PFSK-1 (cell line): Measurements from ENCODE around the gene SLC43A1.

Source experiments
- FOXP2 ChIP-seq: optimal IDR thresholded peaks from 2 replicates; pipeline ENCODE3; 2011; ENCODE audit warnings: borderline replicate concordance, control low read depth, inconsistent platforms; ENCODE audit not compliant: insufficient read depth; ENCODE audit errors: extremely low read length, extremely low read depth
- POLR2AphosphoS5 ChIP-seq: IDR thresholded peaks from 2 replicates; pipeline ENCODE4 v1.6.1; 2012; ENCODE audit warnings: low read depth, mild to moderate bottlenecking, control low read depth, low read length, moderate library complexity
- REST ChIP-seq, 2 experiments: IDR thresholded peaks; 2 replicates each; pipeline versions ENCODE4 v1.6.1 to v1.8.0; 2011 to 2012; ENCODE audit warnings: low read depth in 2 of 2, low read length in 2 of 2, control low read depth in 1 of 2, inconsistent platforms in 1 of 2, mild to moderate bottlenecking in 1 of 2, moderate library complexity in 1 of 2; ENCODE audit not compliant: insufficient read depth in 1 of 2
- SIN3A ChIP-seq: IDR thresholded peaks from 2 replicates; pipeline ENCODE4 v1.6.1; 2012; ENCODE audit warnings: mild to moderate bottlenecking, low read length, moderate library complexity, borderline replicate concordance; ENCODE audit not compliant: insufficient read depth
- TAF1 ChIP-seq: IDR thresholded peaks from 2 replicates; pipeline ENCODE4 v1.6.1; 2012; ENCODE audit warnings: low read length, control low read depth, borderline replicate concordance; ENCODE audit not compliant: insufficient read depth

SLC43A1 gene

GRCh38 chr11:57541169-57541568, 25.7 kb upstream of the SLC43A1 start:
- TF ChIP-seq REST (IDR thresholded peaks at IDR 0.05; ENCODE audit: insufficient read depth in 1 of 2, low read depth in 2 of 2, low read length in 2 of 2), result no peak
- no peak for TF ChIP-seq SIN3A
- no peak for TF ChIP-seq TAF1
- no peak for TF ChIP-seq FOXP2
- no peak for TF ChIP-seq POLR2AphosphoS5

- no peak for TF ChIP-seq POLR2AphosphoS5
- no peak for TF ChIP-seq SIN3A
- TF ChIP-seq TAF1, result no peak
- TF ChIP-seq REST (IDR thresholded peaks at IDR 0.05; ENCODE audit: insufficient read depth in 1 of 2, low read depth in 2 of 2, low read length in 2 of 2), result no peak
- no peak for TF ChIP-seq FOXP2
Observed at GRCh38 chr11:57539342-57539741, 23.8 kb upstream of the SLC43A1 start.

- TF ChIP-seq SIN3A, result no peak
- no peak for TF ChIP-seq TAF1
- TF ChIP-seq POLR2AphosphoS5, result no peak
- no peak for TF ChIP-seq REST (IDR thresholded peaks at IDR 0.05; ENCODE audit: insufficient read depth in 1 of 2, low read depth in 2 of 2, low read length in 2 of 2)
- no peak for TF ChIP-seq FOXP2
Observed at GRCh38 chr11:57536947-57537619, 21.6 kb upstream of the SLC43A1 start, which contains the start of gene SMTNL1. TSS of gene SMTNL1 (plus strand) at chr11:57537595. CDS start at chr11:57542643, 5,048 bp downstream.

- TF ChIP-seq REST (IDR thresholded peaks at IDR 0.05; ENCODE audit: insufficient read depth in 1 of 2, low read depth in 2 of 2, low read length in 2 of 2) (no peak), TAF1 (peak; percentile 78; the same call in 1 of the 2 replicates), POLR2AphosphoS5 (peak; percentile 60; the same call in 1 of the 2 replicates), SIN3A (peak; percentile 89), FOXP2 (peak; percentile 27)
Observed at GRCh38 chr11:57530596-57531507, 15.3 kb upstream of the SLC43A1 start, which contains the start of gene TIMM10. TSS of gene TIMM10 (minus strand) at chr11:57530754. CDS start at chr11:57530189, 565 bp downstream.
